Measurements from ENCODE around the gene PTPRO. TPM values are rescaled to one million over a fixed set of nuclear protein-coding genes. Genes with fewer than 3 reads are reported as not detected.

PTPRO gene
- total and polyA plus RNA-seq, 9 donors, result 0.74 to 1.5 (median 1.0) TPM

DNA sequence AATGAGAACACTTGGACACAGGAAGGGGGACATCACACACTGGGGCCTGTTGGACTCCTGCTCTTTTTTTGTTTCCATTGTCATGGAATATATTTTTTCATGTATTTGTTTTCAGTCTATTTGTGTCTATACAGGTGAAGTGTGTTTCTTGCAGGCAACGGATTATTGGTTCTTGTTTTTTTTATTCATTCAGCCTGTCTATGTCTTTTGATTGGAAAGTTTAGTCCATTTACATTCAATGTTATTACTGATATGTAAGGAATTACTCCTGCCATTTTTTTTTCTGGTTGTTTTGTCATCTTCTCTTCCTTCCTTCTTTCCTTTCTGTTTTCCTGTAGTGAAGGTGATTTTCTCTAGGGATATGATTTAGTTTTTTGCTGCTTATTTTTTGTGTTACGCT is 18.0 kb upstream of the PTPRO start:
- Histone ChIP-seq H3K4me1 (ENCODE audit: control insufficient read depth, insufficient read depth, low read length) (no peaks in the 10 kb centered on the region), H3K9me3 (replicated peaks; ENCODE audit: control insufficient read depth, low read depth, low read length) (peaks cover 5% of the 10 kb centered on the region), H3K4me3 (ENCODE audit: low read length) (no peak overlapping the region), H3K27ac (ENCODE audit: low read length) (no peak overlapping the region), H3K27me3 (ENCODE audit: control insufficient read depth, insufficient read depth, low read length) (no peaks in the 10 kb centered on the region), H3K36me3 (ENCODE audit: control insufficient read depth, insufficient read depth, low read length) (no peaks in the 10 kb centered on the region)
- no CpG with 5 or more reads among the region's 2 CpGs for WGBS (ENCODE audit: insufficient coverage)
- DNase-seq, result no peak

DNA sequence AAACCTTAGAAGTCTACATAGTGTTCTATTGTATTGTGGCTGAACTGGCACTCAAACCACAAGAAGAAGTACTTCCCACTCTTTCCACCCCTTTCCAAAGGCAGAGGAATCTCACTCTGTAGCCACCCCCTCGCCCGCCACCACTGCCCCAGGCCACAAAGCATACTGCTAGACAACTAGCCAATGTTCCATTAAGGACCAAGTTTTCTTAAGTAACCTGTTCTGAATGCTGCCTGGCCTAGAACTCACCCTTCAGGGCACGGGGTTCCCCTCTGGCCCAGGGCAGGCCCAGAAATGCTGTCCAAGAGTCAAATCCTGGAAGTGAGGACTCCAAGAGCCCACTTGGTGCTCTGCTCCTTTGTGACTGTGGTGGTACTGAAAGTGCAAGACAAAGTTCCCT is 15.7 kb upstream of the PTPRO start:
- Histone ChIP-seq H3K36me3 (ENCODE audit: control insufficient read depth, insufficient read depth, low read length) (no peaks in the 10 kb centered on the region), H3K27me3 (ENCODE audit: control insufficient read depth, insufficient read depth, low read length) (no peaks in the 10 kb centered on the region), H3K4me1 (ENCODE audit: control insufficient read depth, insufficient read depth, low read length) (no peaks in the 10 kb centered on the region), H3K4me3 (ENCODE audit: low read length) (no peak overlapping the region), H3K9me3 (replicated peaks; ENCODE audit: control insufficient read depth, low read depth, low read length) (no peaks in the 10 kb centered on the region), H3K27ac (ENCODE audit: low read length) (no peak overlapping the region)
- no peak for DNase-seq
- 88% methylated on average over 3 of the region's 3 CpGs for WGBS (ENCODE audit: insufficient coverage)

DNA sequence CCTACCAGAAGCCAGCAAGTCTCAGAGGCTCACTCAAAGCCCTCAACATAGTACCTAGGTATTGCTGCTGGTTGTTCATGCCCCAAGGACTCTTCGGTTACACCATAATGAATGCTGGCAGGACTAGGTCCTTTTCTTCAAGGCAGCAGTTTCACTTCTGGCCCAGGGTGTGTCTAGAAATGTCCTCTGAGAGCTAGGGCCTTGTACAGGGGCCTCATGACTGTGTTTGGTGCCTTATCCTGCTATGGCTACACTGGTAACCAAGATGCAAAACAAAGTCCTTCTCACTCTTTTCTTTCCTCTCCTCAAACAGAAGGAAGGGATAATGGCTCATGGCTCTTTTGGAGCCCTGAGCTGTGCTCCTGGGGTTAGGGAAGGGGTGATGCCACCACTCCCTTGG is 15.2 kb upstream of the PTPRO start:
- H3K36me3 ChIP-seq (ENCODE audit: control insufficient read depth, insufficient read depth, low read length), result no peaks in the 10 kb centered on the region
- 100% methylated on average over 1 of the region's 1 CpG for WGBS (ENCODE audit: insufficient coverage)
- no peak overlapping the region for H3K27ac ChIP-seq (ENCODE audit: low read length)
- H3K4me3 ChIP-seq (ENCODE audit: low read length), result no peak overlapping the region
- no peaks in the 10 kb centered on the region for H3K9me3 ChIP-seq (replicated peaks; ENCODE audit: control insufficient read depth, low read depth, low read length)
- DNase-seq, result no peak
- no peaks in the 10 kb centered on the region for H3K27me3 ChIP-seq (ENCODE audit: control insufficient read depth, insufficient read depth, low read length)
- no peaks in the 10 kb centered on the region for H3K4me1 ChIP-seq (ENCODE audit: control insufficient read depth, insufficient read depth, low read length)

DNA sequence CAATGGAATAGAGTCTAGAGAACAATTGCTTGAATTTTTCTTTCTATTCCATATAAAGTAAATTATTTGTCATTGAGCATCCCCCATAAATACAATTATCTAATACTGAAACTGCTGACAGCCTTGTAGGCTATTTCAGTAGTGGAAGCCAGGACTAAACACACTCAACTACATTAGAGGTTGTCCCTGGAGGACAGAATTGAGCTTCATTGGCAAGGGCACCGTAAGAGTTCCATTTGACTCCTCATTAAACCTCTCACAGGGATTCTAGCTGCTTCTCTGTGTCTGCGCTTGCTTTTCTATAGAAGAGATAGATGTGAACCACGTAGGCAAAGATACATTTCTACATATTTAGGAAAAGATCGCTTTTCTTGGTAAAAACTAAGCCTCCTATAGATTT is 3.5 kb upstream of the PTPRO start:
- peaks cover 10% of the 10 kb centered on the region for H3K4me1 ChIP-seq (ENCODE audit: control insufficient read depth, insufficient read depth, low read length)
- H3K36me3 ChIP-seq (ENCODE audit: control insufficient read depth, insufficient read depth, low read length), result no peaks in the 10 kb centered on the region
- no peak overlapping the region for H3K27ac ChIP-seq (ENCODE audit: low read length)
- H3K9me3 ChIP-seq (replicated peaks; ENCODE audit: control insufficient read depth, low read depth, low read length), result no peaks in the 10 kb centered on the region
- WGBS (ENCODE audit: insufficient coverage), result no CpG with 5 or more reads among the region's 4 CpGs
- H3K27me3 ChIP-seq (ENCODE audit: control insufficient read depth, insufficient read depth, low read length), result peaks cover 14% of the 10 kb centered on the region
- no peak overlapping the region for H3K4me3 ChIP-seq (ENCODE audit: low read length)
- DNase-seq, result peak; percentile 30

DNA sequence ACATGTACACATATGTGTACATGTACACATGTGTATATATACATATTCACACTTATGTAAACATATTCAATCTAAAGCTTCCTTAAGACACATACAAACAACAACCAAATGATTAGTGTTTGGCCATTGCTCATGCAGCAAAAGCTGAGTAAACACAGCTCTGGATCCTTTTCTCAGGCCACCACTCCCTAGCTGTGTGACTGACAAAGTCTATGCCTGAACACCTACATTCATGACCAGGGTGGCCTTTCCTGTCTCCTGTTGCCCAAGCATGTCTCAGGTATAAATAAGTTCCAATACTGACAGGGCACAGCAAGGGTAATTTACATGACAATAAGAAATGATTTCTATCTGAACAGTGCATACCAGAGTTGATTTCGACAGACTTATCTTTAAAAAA is 1.4 kb upstream of the PTPRO start:
- DNase-seq, result no peak

DNA sequence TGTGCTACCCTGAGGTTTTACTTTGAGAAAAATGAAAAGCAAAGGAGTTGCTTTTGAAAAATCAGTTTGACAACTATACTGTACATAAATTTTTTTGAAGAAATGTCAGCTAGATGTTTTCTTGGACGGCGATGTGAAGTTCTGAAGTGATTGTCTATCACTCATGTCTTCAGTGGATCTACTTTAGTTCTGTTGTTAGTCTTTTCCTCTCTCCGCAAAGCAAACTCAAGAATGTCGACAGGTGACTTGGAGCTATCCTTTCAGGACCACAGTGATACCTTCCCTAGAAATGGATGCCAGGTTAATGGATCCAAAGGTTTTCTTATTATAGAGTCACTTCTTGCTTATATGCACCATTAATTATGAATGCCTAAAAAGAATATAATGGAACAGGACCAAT is 1.2 kb downstream of the PTPRO start:
- Histone ChIP-seq H3K27ac (ENCODE audit: low read length) (no peak overlapping the region), H3K4me1 (ENCODE audit: control insufficient read depth, insufficient read depth, low read length) (peaks cover 10% of the 10 kb centered on the region), H3K9me3 (replicated peaks; ENCODE audit: control insufficient read depth, low read depth, low read length) (no peaks in the 10 kb centered on the region), H3K4me3 (ENCODE audit: low read length) (no peak overlapping the region), H3K27me3 (ENCODE audit: control insufficient read depth, insufficient read depth, low read length) (peaks cover 14% of the 10 kb centered on the region), H3K36me3 (ENCODE audit: control insufficient read depth, insufficient read depth, low read length) (no peaks in the 10 kb centered on the region)
- WGBS (ENCODE audit: insufficient coverage), result no CpG with 5 or more reads among the region's 4 CpGs
- DNase-seq, result no peak

More for the DNA sequence above, 1.4 kb upstream of the PTPRO start:
- no peaks in the 10 kb centered on the region for H3K9me3 ChIP-seq (replicated peaks; ENCODE audit: control insufficient read depth, low read depth, low read length)
- H3K27ac ChIP-seq (ENCODE audit: low read length), result no peak overlapping the region
- H3K4me1 ChIP-seq (ENCODE audit: control insufficient read depth, insufficient read depth, low read length), result peaks cover 10% of the 10 kb centered on the region
- H3K36me3 ChIP-seq (ENCODE audit: control insufficient read depth, insufficient read depth, low read length), result no peaks in the 10 kb centered on the region
- WGBS (ENCODE audit: insufficient coverage), result no CpG with 5 or more reads among the region's 1 CpG
- H3K4me3 ChIP-seq (ENCODE audit: low read length), result no peak overlapping the region
- H3K27me3 ChIP-seq (ENCODE audit: control insufficient read depth, insufficient read depth, low read length), result peaks cover 14% of the 10 kb centered on the region

DNA sequence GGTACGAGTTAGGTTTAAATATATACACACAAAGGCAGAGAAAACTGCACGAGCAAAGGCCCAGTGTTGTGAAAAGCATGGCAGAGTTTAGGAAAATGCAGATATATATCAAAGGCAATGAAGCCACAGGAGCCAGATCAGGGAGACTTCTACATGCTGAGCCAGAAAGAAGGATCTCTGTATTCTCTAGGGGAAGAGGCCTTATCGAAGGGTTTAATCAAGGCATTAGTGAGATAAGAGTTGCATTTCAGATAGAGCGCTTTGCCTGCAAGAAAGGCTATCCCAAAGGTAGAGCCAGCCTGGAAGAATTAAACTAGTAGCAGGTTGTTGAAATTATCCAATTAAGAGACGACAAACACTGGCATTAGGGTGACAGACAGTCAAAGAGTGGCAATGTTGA is 7.6 kb downstream of the PTPRO start:
- WGBS (ENCODE audit: insufficient coverage), result 94% methylated on average over 3 of the region's 5 CpGs

DNA sequence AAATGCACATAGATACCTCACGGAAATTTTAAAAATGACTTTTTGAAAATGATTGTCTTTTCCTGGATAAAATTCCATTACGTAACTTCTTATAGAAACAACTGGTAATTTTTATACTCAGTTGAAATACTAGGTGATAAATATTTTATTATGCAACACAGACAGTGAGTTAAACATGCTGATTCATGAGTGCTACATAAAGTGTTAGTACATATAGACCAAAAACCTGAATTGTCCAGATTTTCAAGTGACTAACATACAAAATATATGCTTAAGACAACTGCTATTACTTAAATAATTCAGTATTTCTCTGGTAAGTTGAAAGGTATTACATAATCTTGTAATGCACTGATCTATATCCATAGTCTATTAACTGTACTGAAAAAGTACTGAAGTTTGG is 11.9 kb downstream of the PTPRO start:
- Histone ChIP-seq H3K27ac (ENCODE audit: low read length) (no peak overlapping the region), H3K4me3 (ENCODE audit: low read length) (no peak overlapping the region), H3K4me1 (ENCODE audit: control insufficient read depth, insufficient read depth, low read length) (no peaks in the 10 kb centered on the region), H3K9me3 (replicated peaks; ENCODE audit: control insufficient read depth, low read depth, low read length) (no peaks in the 10 kb centered on the region), H3K36me3 (ENCODE audit: control insufficient read depth, insufficient read depth, low read length) (no peaks in the 10 kb centered on the region), H3K27me3 (ENCODE audit: control insufficient read depth, insufficient read depth, low read length) (no peaks in the 10 kb centered on the region)
- DNase-seq, result no peak
- no CpG with 5 or more reads among the region's 2 CpGs for WGBS (ENCODE audit: insufficient coverage)

More for the DNA sequence above, 7.6 kb downstream of the PTPRO start:
- no peaks in the 10 kb centered on the region for H3K4me1 ChIP-seq (ENCODE audit: control insufficient read depth, insufficient read depth, low read length)
- no peaks in the 10 kb centered on the region for H3K36me3 ChIP-seq (ENCODE audit: control insufficient read depth, insufficient read depth, low read length)
- DNase-seq, result no peak
- no peak overlapping the region for H3K27ac ChIP-seq (ENCODE audit: low read length)
- H3K9me3 ChIP-seq (replicated peaks; ENCODE audit: control insufficient read depth, low read depth, low read length), result no peaks in the 10 kb centered on the region
- H3K27me3 ChIP-seq (ENCODE audit: control insufficient read depth, insufficient read depth, low read length), result no peaks in the 10 kb centered on the region
- no peak overlapping the region for H3K4me3 ChIP-seq (ENCODE audit: low read length)

DNA sequence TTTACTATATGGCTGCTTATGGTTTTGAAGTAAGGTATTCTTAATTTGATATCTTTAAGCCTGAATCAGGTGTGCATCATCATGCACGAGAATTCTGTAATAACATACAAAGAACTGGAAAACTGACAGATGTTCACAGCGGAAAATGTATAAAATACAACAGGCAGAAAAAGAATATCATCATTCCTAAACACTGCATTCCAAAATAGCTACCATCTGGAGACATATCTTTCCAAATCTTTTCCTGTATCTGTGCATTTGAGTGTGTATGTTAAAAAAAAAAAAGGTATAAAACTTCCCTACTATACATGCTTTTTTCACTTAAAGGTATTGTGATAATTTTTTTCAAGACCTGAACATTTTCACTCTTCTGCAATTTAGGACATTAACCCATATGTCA is 13.7 kb downstream of the PTPRO start:
- no peak overlapping the region for H3K27ac ChIP-seq (ENCODE audit: low read length)
- WGBS (ENCODE audit: insufficient coverage), result no CpG with 5 or more reads among the region's 2 CpGs
- H3K4me1 ChIP-seq (ENCODE audit: control insufficient read depth, insufficient read depth, low read length), result no peaks in the 10 kb centered on the region
- H3K36me3 ChIP-seq (ENCODE audit: control insufficient read depth, insufficient read depth, low read length), result no peaks in the 10 kb centered on the region
- no peak for DNase-seq
- no peak overlapping the region for H3K4me3 ChIP-seq (ENCODE audit: low read length)
- H3K27me3 ChIP-seq (ENCODE audit: control insufficient read depth, insufficient read depth, low read length), result no peaks in the 10 kb centered on the region
- no peaks in the 10 kb centered on the region for H3K9me3 ChIP-seq (replicated peaks; ENCODE audit: control insufficient read depth, low read depth, low read length)

DNA sequence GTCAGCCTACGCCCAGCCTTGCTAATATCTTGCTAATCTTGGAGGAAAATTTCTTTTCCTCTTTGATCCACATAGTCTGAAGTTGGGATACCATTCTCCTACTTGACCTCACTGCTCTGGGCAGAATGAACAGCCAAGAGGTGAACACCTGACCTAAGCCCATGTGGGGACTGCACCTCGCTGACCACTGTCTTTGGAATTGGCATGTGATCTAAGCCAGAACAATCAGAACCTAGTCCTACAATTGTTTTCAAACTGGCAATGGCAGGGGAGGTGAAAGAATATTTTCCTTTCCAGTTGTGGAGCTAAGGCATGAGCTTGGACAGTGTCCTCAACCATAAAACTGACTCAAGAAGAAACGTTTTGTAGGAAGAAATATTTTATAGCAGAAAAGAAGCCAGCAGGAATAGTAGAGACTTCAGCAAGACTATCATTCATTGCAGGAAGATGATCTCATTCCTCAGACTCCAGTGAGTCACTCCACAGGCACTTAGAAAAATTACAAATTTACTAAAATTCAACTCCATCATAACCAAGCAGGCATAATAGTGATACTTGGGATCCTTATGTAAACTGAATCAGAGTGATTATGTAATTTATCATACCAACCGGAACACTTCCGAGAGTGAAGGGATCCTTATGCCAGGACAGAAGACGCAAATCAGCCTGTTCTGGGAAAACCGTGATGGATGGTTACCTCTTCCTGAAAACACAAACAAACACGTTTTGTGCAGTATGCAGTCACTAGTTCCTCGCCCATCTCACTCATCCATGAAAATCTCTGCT is 14.7 kb downstream of the PTPRO start:
- no peak for DNase-seq
- 76% methylated on average over 3 of the region's 9 CpGs for WGBS (ENCODE audit: insufficient coverage)
- Histone ChIP-seq H3K4me1 (ENCODE audit: control insufficient read depth, insufficient read depth, low read length) (no peaks in the 10 kb centered on the region), H3K36me3 (ENCODE audit: control insufficient read depth, insufficient read depth, low read length) (no peaks in the 10 kb centered on the region), H3K27ac (ENCODE audit: low read length) (no peak overlapping the region), H3K4me3 (ENCODE audit: low read length) (no peak overlapping the region), H3K9me3 (replicated peaks; ENCODE audit: control insufficient read depth, low read depth, low read length) (no peaks in the 10 kb centered on the region), H3K27me3 (ENCODE audit: control insufficient read depth, insufficient read depth, low read length) (no peaks in the 10 kb centered on the region)

DNA sequence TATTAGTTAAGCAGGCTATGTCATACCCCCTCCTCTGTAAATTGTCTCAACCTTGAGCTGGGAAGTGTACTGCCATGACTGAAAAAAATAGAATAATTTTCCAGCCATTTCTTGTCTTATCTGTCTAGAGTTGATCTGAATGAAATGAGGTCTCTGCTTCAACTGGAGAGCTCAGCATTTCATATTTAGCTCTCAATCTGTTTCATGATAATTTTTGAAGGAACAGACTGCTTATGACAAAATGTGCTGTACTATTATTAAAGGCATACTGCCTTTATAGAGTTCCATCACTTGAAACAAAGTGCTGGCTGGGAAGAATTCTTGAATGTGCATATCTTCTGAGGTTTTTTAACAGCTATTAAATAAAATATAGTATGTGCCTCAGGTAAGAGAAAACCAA is 19.1 kb downstream of the PTPRO start:
- no peak overlapping the region for H3K4me3 ChIP-seq (ENCODE audit: low read length)
- no peak overlapping the region for H3K27ac ChIP-seq (ENCODE audit: low read length)
- H3K27me3 ChIP-seq (ENCODE audit: control insufficient read depth, insufficient read depth, low read length), result no peaks in the 10 kb centered on the region
- no peaks in the 10 kb centered on the region for H3K9me3 ChIP-seq (replicated peaks; ENCODE audit: control insufficient read depth, low read depth, low read length)
- no peaks in the 10 kb centered on the region for H3K4me1 ChIP-seq (ENCODE audit: control insufficient read depth, insufficient read depth, low read length)
- H3K36me3 ChIP-seq (ENCODE audit: control insufficient read depth, insufficient read depth, low read length), result no peaks in the 10 kb centered on the region
- DNase-seq, result no peak

Data from muscle of leg (tissue), 11 donors.